Kasumi-1 (cell line): ENCODE results near the gene FAIM2.

Experiments
- DNase-seq, 2 experiments: peaks; one replicate each; lab custom pipeline; 2025; lab: John Stamatoyannopoulos, UW

FAIM2 gene

GRCh38 chr12:49917166-49917787 is 13.6 kb upstream of the FAIM2 start:
- no peak for DNase-seq

GRCh38 chr12:49916129-49916919 is 12.6 kb upstream of the FAIM2 start:
- DNase-seq, result no peak

GRCh38 chr12:49912345-49913255 is 8.9 kb upstream of the FAIM2 start:
- DNase-seq, result no peak

GRCh38 chr12:49911213-49911605 is 7.5 kb upstream of the FAIM2 start:
- DNase-seq, result no peak

- no peak for DNase-seq
Observed at GRCh38 chr12:49910331-49911212, 6.9 kb upstream of the FAIM2 start.

- no peak for DNase-seq
Observed at GRCh38 chr12:49909826-49910225, 6.1 kb upstream of the FAIM2 start.

GRCh38 chr12:49909356-49909755 is 5.7 kb upstream of the FAIM2 start:
- no peak for DNase-seq

GRCh38 chr12:49907352-49907751 is 3.7 kb upstream of the FAIM2 start:
- no peak for DNase-seq

GRCh38 chr12:49905718-49906314 is 2.1 kb upstream of the FAIM2 start:
- no peak for DNase-seq

GRCh38 chr12:49904601-49905000 is 901 bp upstream of the FAIM2 start:
- DNase-seq, result no peak

- no peak for DNase-seq
Observed at GRCh38 chr12:49903351-49903699, 375 bp downstream of the FAIM2 start.

GRCh38 chr12:49902399-49903350 is 1.0 kb downstream of the FAIM2 start:
- DNase-seq, result no peak

- DNase-seq, result no peak
Observed at GRCh38 chr12:49901986-49902385, 1.7 kb downstream of the FAIM2 start.

- DNase-seq, result no peak
Observed at GRCh38 chr12:49901026-49901425, 2.7 kb downstream of the FAIM2 start.

- no peak for DNase-seq
Observed at GRCh38 chr12:49900371-49900770, 3.3 kb downstream of the FAIM2 start.

GRCh38 chr12:49899921-49900320 is 3.8 kb downstream of the FAIM2 start:
- DNase-seq, result no peak

- no peak for DNase-seq
Observed at GRCh38 chr12:49899286-49899843, 4.3 kb downstream of the FAIM2 start.

- no peak for DNase-seq
Observed at GRCh38 chr12:49897276-49897675, 6.4 kb downstream of the FAIM2 start.

- no peak for DNase-seq
Observed at GRCh38 chr12:49895773-49896172, 7.9 kb downstream of the FAIM2 start.

- no peak for DNase-seq
Observed at GRCh38 chr12:49894751-49895148, 8.9 kb downstream of the FAIM2 start.
